Mucosa of gallbladder (tissue), 1 donor: ENCODE measurements around the gene FOXD4L3. TPM values are rescaled to one million over a fixed set of nuclear protein-coding genes. Genes with fewer than 3 reads are reported as not detected.
"Not testable (repeated sequence)": the region's sequence is repeated elsewhere in the genome, so short reads cannot be mapped to it uniquely, and the experiment has no call there.

Experiments used
- DNase-seq: peaks from one replicate; pipeline ENCODE4 v3.0.0-alpha.2; 2020; ENCODE audit warnings: low spot score
- total RNA-seq: library from RNA; stranded (reverse); gene quantifications from one replicate; pipeline ENCODE4 v1.2.1, GENCODE V29; 2021
- donor health status: DM: no; HTN: no; CAD: no.

The FOXD4L3 gene
- total RNA-seq, 1 donor from 2014 or later, result not detected

GRCh38 chr9:68351689-68352088 lies 49.0 kb downstream of the FOXD4L3 start:
- DNase-seq, result not testable (repeated sequence)

Other genes starting within 250 kb of the FOXD4L3 start
- 20.5 TPM for gene ZNG1C, start 60.9 kb upstream of the FOXD4L3 start, total RNA-seq
- gene PGM5, start 53.7 kb downstream of the FOXD4L3 start, total RNA-seq, result 96.0 TPM
- gene TMEM252, start 238.0 kb downstream of the FOXD4L3 start, total RNA-seq, result not detected